ENCODE results near the gene AMN1. TPM values are rescaled to one million over a fixed set of nuclear protein-coding genes. Genes with fewer than 3 reads are reported as not detected.

The AMN1 gene
- total and polyA plus RNA-seq, 2 of the 13 experiments (the other 11 are each of a cell fraction or from before 2014, with no cell fraction given), result 7.5 to 26.5 TPM

- 0 out of 4 replicates have a peak, but pooled peaks of 1 of the 2 experiments have one; percentile 42 for TF ChIP-seq REST (IDR thresholded peaks at IDR 0.05; ENCODE audit: borderline replicate concordance in 1 of 2, low read depth in 1 of 2, low read length in 2 of 2)
- TF ChIP-seq ATF5 (CRISPR knock-in tag; IDR thresholded peaks at IDR 0.05; ENCODE audit: low read depth), result no peak
- TF ChIP-seq HNRNPUL1 (IDR thresholded peaks at IDR 0.05; ENCODE audit: low read depth, low read length), result no peak
- no peak for TF ChIP-seq BRCA1 (CRISPR knock-in tag; IDR thresholded peaks at IDR 0.05)
- no peak for TF ChIP-seq ATF6 (CRISPR knock-in tag; conservative IDR thresholded peaks at IDR 0.05)
- peak; percentile 84 to 95 for TF ChIP-seq EP300 (IDR thresholded peaks at IDR 0.05; ENCODE audit: low read depth in 2 of 2, low read length in 2 of 2)
- peak; percentile 66 for TF ChIP-seq EP300 (CRISPR knock-in tag; IDR thresholded peaks at IDR 0.05; ENCODE audit: borderline replicate concordance)
- peak; percentile 73 for TF ChIP-seq PPARG (CRISPR knock-in tag; conservative IDR thresholded peaks at IDR 0.05)
- TF ChIP-seq ZBTB44 (CRISPR knock-in tag; IDR thresholded peaks at IDR 0.05), result no peak
- no peak for TF ChIP-seq TP53 (CRISPR knock-in tag; conservative IDR thresholded peaks at IDR 0.05)
- peak; percentile 69; the same call in 1 of the 2 replicates for TF ChIP-seq ZFP90 (CRISPR knock-in tag; IDR thresholded peaks at IDR 0.05; ENCODE audit: borderline replicate concordance)
- peak; percentile 87 for TF ChIP-seq FOXO1 (CRISPR knock-in tag; IDR thresholded peaks at IDR 0.05)
- no peak for TF ChIP-seq NR3C1 (CRISPR knock-in tag; IDR thresholded peaks at IDR 0.05)
- no peak for TF ChIP-seq PHF20 (CRISPR knock-in tag; IDR thresholded peaks at IDR 0.05)
- TF ChIP-seq ZNF280B (CRISPR knock-in tag; IDR thresholded peaks at IDR 0.05; ENCODE audit: borderline replicate concordance), result peak; percentile 46; the same call in 1 of the 2 replicates
- TF ChIP-seq IKZF5 (CRISPR knock-in tag; IDR thresholded peaks at IDR 0.05), result peak; percentile 73; the same call in 1 of the 2 replicates
- TF ChIP-seq ZBTB7B (CRISPR knock-in tag; IDR thresholded peaks at IDR 0.05), result peak; percentile 60
- TF ChIP-seq ZNF780A (CRISPR knock-in tag; IDR thresholded peaks at IDR 0.05), result no peak
These were observed 44.5 kb upstream of the AMN1 start (continued) for GRCh38 chr12:31773223-31773750.

Data from HepG2 (cell line).